GM23338 (cell line): ENCODE data around the gene THRB. TPM values are rescaled to one million over a fixed set of nuclear protein-coding genes. Genes with fewer than 3 reads are reported as not detected.

Experiments used
- ATAC-seq: fragments of 200-7000 bp; cut with Tn5 transposase; 3 replicates; pipeline ENCODE4 v1.9.1; 2020
- DNase-seq: peaks from one replicate; pipeline ENCODE4 v3.0.0-alpha.2; 2015; ENCODE audit warnings: low spot score
- H2AFZ ChIP-seq: fragments of 200-600 bp; sonication (generic); 2 replicates; pipeline ENCODE4 v1.8.0; 2016; ENCODE audit warnings: antibody characterized with exemption, mild to moderate bottlenecking, moderate library complexity
- H3F3A ChIP-seq: fragments of 200-600 bp; sonication (generic); replicated peaks from 2 replicates; pipeline ENCODE4 v1.8.0; 2017; ENCODE audit warnings: antibody characterized with exemption, mixed run types, low read depth
- H3K27ac ChIP-seq: fragments of 200-600 bp; sonication (generic); 2 replicates; pipeline ENCODE4 v1.6.1; 2016; ENCODE audit warnings: low read depth
- H3K27me3 ChIP-seq: fragments of 200-600 bp; sonication (generic); 2 replicates; pipeline ENCODE4 v1.8.0; 2016; ENCODE audit warnings: mild to moderate bottlenecking, mixed run types, moderate library complexity; ENCODE audit not compliant: insufficient read depth
- H3K36me3 ChIP-seq: fragments of 200-600 bp; sonication (generic); 2 replicates; pipeline ENCODE4 v1.8.0; 2016; ENCODE audit warnings: mild to moderate bottlenecking; ENCODE audit not compliant: insufficient read depth
- H3K4me1 ChIP-seq: fragments of 200-600 bp; sonication (generic); 2 replicates; pipeline ENCODE4 v1.8.0; 2016; ENCODE audit warnings: mild to moderate bottlenecking, moderate library complexity; ENCODE audit not compliant: insufficient read depth
- H3K4me2 ChIP-seq: fragments of 200-600 bp; sonication (generic); 2 replicates; pipeline ENCODE4 v1.7.1; 2017; ENCODE audit warnings: mixed run types
- H3K4me3 ChIP-seq: fragments of 200-600 bp; sonication (generic); 2 replicates; pipeline ENCODE4 v1.6.1; 2016; ENCODE audit warnings: mixed run types
- H3K79me2 ChIP-seq: fragments of 200-600 bp; sonication (generic); replicated peaks from 2 replicates; pipeline ENCODE4 v1.8.0; 2017; ENCODE audit warnings: mild to moderate bottlenecking; ENCODE audit not compliant: insufficient read depth
- H3K9me2 ChIP-seq: fragments of 200-600 bp; sonication (generic); 2 replicates; pipeline ENCODE4 v1.8.0; 2017; ENCODE audit not compliant: insufficient read depth
- H4K20me1 ChIP-seq: fragments of 200-600 bp; sonication (generic); replicated peaks from 2 replicates; pipeline ENCODE4 v1.8.0; 2017; ENCODE audit warnings: mild to moderate bottlenecking; ENCODE audit not compliant: insufficient read depth
- H3K27ac Mint-ChIP-seq: 2 replicates; pipeline ENCODE4 v1.8.0; 2020; ENCODE audit warnings: inconsistent platforms, mild to moderate bottlenecking, moderate library complexity, mixed read lengths
- H3K27me3 Mint-ChIP-seq: 3 replicates; pipeline ENCODE4 v1.8.0; 2022; ENCODE audit warnings: low read depth, mild to moderate bottlenecking, moderate library complexity, mixed read lengths, inconsistent platforms; ENCODE audit not compliant: insufficient read depth, poor library complexity
- H3K36me3 Mint-ChIP-seq: 3 replicates; pipeline ENCODE4 v1.8.0; 2021; ENCODE audit warnings: low read depth, mild to moderate bottlenecking, inconsistent platforms, moderate library complexity, mixed read lengths
- H3K4me1 Mint-ChIP-seq: 3 replicates; pipeline ENCODE4 v1.8.0; 2020; ENCODE audit warnings: mild to moderate bottlenecking, inconsistent platforms, mixed read lengths
- H3K4me3 Mint-ChIP-seq: 3 replicates; pipeline ENCODE4 v1.8.0; 2021; ENCODE audit warnings: moderate library complexity, mild to moderate bottlenecking, inconsistent platforms, mixed read lengths
- H3K9me3 Mint-ChIP-seq: 3 replicates; pipeline ENCODE4 v1.8.0; 2020; ENCODE audit warnings: moderate library complexity, mild to moderate bottlenecking, inconsistent platforms, mixed read lengths
- CREB1 ChIP-seq: fragments of 250-450 bp; sonication (Bioruptor Pico); IDR thresholded peaks from 2 replicates; pipeline ENCODE4 v1.5.0; 2020; ENCODE audit warnings: low read depth, mild to moderate bottlenecking, moderate library complexity
- EZH2 ChIP-seq: fragments of 200-600 bp; sonication (generic); IDR thresholded peaks from one replicate; pipeline ENCODE4 v1.8.0; 2017; ENCODE audit warnings: antibody characterized with exemption, mild to moderate bottlenecking, low read depth; ENCODE audit not compliant: unreplicated experiment
- EZH2phosphoT487 ChIP-seq: fragments of 200-600 bp; sonication (generic); IDR thresholded peaks from one replicate; pipeline ENCODE4 v1.8.1; 2018; ENCODE audit warnings: antibody characterized with exemption; ENCODE audit not compliant: unreplicated experiment
- JUNB ChIP-seq: IDR thresholded peaks from one replicate; pipeline ENCODE4 v1.6.1; 2016; ENCODE audit warnings: antibody characterized with exemption; ENCODE audit not compliant: unreplicated experiment
- NANOG ChIP-seq: IDR thresholded peaks from 2 replicates; pipeline ENCODE4 v1.6.1; 2016; ENCODE audit warnings: antibody characterized with exemption, borderline replicate concordance
- POLR2AphosphoS5 ChIP-seq: IDR thresholded peaks from 2 replicates; pipeline ENCODE4 v1.6.1; 2016; ENCODE audit warnings: antibody characterized with exemption, low read depth
- STAT1 ChIP-seq: IDR thresholded peaks from one replicate; pipeline ENCODE4 v1.6.1; 2016; ENCODE audit warnings: antibody characterized with exemption; ENCODE audit not compliant: unreplicated experiment
- ZNF114 ChIP-seq: fragments of 250-450 bp; sonication (Bioruptor Pico); IDR thresholded peaks from 2 replicates; pipeline ENCODE4 v1.5.0; 2020; ENCODE audit warnings: mild to moderate bottlenecking, moderate library complexity
- ZNF331 ChIP-seq: fragments of 250-450 bp; sonication (Bioruptor Pico); IDR thresholded peaks from 2 replicates; pipeline ENCODE4 v1.5.0; 2020; ENCODE audit warnings: low read depth, mild to moderate bottlenecking, moderate library complexity
- polyA plus RNA-seq: library from polyadenylated mRNA; unstranded; fragments of >200 nt; fragmentation: Nextera tagmentation; extraction: Ambion mirVana; gene quantifications from 2 replicates; pipeline ENCODE4 v1.2.1, GENCODE V29; 2016
- total RNA-seq: library from RNA; depleted of rRNA; stranded (reverse); fragments of >200 nt; shearing (Covaris generic); gene quantifications from 2 replicates; pipeline ENCODE4 v1.2.3, GENCODE V29; 2014
- TF ChIP-seq, protein P1 (sequence below): IDR thresholded peaks from one replicate; pipeline ENCODE4 v1.6.1; 2018; ENCODE audit warnings: antibody characterized with exemption; ENCODE audit not compliant: unreplicated experiment
- TF ChIP-seq, protein P2 (sequence below): fragments of 250-450 bp; sonication (Bioruptor Pico); IDR thresholded peaks from 2 replicates; pipeline ENCODE4 v1.5.0; 2020; ENCODE audit warnings: mild to moderate bottlenecking, moderate library complexity
- TF ChIP-seq, protein P3 (sequence below): IDR thresholded peaks from 2 replicates; pipeline ENCODE4 v1.6.1; 2016; ENCODE audit warnings: antibody characterized with exemption
- TF ChIP-seq, protein P4 (sequence below), 2 experiments: fragments of 200-600 bp in 1 of 2; sonication (generic) in 1 of 2; conservative IDR thresholded peaks; 2 replicates each; pipeline versions ENCODE4 v1.5.1 to v1.6.1; 2016 to 2017; ENCODE audit warnings: antibody characterized with exemption in 2 of 2, low read depth in 2 of 2, mild to moderate bottlenecking in 2 of 2, moderate library complexity in 1 of 2

THRB gene
- total and polyA plus RNA-seq, 2 experiments from 2014 or later = 1.7 to 3.2 TPM

GRCh38 chr3:24158761-24159454, 335.7 kb downstream of the THRB start:
- no peaks in the 10 kb centered on the region for H3F3A ChIP-seq
- Mint-ChIP-seq H3K4me1 (peaks cover 38% of the 10 kb centered on the region), H3K27me3 (peaks cover 2% of the 10 kb centered on the region), H3K27ac (no peak overlapping the region), H3K36me3 (no peaks in the 10 kb centered on the region), H3K4me3 (no peak overlapping the region), H3K9me3 (no peaks in the 10 kb centered on the region)
- H3K27ac ChIP-seq = no peak overlapping the region
- H3K4me3 ChIP-seq = no peak overlapping the region
- ATAC-seq (no peak), DNase-seq (no peak)
- H2AFZ ChIP-seq = no peak overlapping the region
- H3K9me2 ChIP-seq = 0 out of 2 replicates have a peak, but pooled peaks cover 4% of the 10 kb centered on the region
- H3K79me2 ChIP-seq = no peaks in the 10 kb centered on the region
- H4K20me1 ChIP-seq = no peaks in the 10 kb centered on the region
- no peaks in the 10 kb centered on the region for H3K27me3 ChIP-seq
- H3K36me3 ChIP-seq = no peaks in the 10 kb centered on the region
- TF ChIP-seq ZNF114 (CRISPR knock-in tag) (no peak), NANOG (no peak), CREB1 (CRISPR knock-in tag) (no peak), JUNB (no peak), EZH2 (no peak), STAT1 (no peak), ZNF331 (CRISPR knock-in tag) (no peak), POLR2AphosphoS5 (no peak), EZH2phosphoT487 (no peak)
- TF ChIP-seq, protein P1, sequence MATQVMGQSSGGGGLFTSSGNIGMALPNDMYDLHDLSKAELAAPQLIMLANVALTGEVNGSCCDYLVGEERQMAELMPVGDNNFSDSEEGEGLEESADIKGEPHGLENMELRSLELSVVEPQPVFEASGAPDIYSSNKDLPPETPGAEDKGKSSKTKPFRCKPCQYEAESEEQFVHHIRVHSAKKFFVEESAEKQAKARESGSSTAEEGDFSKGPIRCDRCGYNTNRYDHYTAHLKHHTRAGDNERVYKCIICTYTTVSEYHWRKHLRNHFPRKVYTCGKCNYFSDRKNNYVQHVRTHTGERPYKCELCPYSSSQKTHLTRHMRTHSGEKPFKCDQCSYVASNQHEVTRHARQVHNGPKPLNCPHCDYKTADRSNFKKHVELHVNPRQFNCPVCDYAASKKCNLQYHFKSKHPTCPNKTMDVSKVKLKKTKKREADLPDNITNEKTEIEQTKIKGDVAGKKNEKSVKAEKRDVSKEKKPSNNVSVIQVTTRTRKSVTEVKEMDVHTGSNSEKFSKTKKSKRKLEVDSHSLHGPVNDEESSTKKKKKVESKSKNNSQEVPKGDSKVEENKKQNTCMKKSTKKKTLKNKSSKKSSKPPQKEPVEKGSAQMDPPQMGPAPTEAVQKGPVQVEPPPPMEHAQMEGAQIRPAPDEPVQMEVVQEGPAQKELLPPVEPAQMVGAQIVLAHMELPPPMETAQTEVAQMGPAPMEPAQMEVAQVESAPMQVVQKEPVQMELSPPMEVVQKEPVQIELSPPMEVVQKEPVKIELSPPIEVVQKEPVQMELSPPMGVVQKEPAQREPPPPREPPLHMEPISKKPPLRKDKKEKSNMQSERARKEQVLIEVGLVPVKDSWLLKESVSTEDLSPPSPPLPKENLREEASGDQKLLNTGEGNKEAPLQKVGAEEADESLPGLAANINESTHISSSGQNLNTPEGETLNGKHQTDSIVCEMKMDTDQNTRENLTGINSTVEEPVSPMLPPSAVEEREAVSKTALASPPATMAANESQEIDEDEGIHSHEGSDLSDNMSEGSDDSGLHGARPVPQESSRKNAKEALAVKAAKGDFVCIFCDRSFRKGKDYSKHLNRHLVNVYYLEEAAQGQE = no peak
- TF ChIP-seq, protein P2, sequence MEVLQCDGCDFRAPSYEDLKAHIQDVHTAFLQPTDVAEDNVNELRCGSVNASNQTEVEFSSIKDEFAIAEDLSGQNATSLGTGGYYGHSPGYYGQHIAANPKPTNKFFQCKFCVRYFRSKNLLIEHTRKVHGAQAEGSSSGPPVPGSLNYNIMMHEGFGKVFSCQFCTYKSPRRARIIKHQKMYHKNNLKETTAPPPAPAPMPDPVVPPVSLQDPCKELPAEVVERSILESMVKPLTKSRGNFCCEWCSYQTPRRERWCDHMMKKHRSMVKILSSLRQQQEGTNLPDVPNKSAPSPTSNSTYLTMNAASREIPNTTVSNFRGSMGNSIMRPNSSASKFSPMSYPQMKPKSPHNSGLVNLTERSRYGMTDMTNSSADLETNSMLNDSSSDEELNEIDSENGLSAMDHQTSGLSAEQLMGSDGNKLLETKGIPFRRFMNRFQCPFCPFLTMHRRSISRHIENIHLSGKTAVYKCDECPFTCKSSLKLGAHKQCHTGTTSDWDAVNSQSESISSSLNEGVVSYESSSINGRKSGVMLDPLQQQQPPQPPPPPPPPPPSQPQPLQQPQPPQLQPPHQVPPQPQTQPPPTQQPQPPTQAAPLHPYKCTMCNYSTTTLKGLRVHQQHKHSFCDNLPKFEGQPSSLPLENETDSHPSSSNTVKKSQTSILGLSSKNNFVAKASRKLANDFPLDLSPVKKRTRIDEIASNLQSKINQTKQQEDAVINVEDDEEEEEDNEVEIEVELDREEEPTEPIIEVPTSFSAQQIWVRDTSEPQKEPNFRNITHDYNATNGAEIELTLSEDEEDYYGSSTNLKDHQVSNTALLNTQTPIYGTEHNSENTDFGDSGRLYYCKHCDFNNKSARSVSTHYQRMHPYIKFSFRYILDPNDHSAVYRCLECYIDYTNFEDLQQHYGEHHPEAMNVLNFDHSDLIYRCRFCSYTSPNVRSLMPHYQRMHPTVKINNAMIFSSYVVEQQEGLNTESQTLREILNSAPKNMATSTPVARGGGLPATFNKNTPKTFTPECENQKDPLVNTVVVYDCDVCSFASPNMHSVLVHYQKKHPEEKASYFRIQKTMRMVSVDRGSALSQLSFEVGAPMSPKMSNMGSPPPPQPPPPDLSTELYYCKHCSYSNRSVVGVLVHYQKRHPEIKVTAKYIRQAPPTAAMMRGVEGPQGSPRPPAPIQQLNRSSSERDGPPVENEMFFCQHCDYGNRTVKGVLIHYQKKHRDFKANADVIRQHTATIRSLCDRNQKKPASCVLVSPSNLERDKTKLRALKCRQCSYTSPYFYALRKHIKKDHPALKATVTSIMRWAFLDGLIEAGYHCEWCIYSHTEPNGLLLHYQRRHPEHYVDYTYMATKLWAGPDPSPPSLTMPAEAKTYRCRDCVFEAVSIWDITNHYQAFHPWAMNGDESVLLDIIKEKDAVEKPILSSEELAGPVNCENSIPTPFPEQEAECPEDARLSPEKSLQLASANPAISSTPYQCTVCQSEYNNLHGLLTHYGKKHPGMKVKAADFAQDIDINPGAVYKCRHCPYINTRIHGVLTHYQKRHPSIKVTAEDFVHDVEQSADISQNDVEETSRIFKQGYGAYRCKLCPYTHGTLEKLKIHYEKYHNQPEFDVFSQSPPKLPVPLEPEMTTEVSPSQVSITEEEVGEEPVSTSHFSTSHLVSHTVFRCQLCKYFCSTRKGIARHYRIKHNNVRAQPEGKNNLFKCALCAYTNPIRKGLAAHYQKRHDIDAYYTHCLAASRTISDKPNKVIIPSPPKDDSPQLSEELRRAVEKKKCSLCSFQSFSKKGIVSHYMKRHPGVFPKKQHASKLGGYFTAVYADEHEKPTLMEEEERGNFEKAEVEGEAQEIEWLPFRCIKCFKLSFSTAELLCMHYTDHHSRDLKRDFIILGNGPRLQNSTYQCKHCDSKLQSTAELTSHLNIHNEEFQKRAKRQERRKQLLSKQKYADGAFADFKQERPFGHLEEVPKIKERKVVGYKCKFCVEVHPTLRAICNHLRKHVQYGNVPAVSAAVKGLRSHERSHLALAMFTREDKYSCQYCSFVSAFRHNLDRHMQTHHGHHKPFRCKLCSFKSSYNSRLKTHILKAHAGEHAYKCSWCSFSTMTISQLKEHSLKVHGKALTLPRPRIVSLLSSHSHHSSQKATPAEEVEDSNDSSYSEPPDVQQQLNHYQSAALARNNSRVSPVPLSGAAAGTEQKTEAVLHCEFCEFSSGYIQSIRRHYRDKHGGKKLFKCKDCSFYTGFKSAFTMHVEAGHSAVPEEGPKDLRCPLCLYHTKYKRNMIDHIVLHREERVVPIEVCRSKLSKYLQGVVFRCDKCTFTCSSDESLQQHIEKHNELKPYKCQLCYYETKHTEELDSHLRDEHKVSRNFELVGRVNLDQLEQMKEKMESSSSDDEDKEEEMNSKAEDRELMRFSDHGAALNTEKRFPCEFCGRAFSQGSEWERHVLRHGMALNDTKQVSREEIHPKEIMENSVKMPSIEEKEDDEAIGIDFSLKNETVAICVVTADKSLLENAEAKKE (CRISPR knock-in tag) = no peak
- TF ChIP-seq, protein P3, sequence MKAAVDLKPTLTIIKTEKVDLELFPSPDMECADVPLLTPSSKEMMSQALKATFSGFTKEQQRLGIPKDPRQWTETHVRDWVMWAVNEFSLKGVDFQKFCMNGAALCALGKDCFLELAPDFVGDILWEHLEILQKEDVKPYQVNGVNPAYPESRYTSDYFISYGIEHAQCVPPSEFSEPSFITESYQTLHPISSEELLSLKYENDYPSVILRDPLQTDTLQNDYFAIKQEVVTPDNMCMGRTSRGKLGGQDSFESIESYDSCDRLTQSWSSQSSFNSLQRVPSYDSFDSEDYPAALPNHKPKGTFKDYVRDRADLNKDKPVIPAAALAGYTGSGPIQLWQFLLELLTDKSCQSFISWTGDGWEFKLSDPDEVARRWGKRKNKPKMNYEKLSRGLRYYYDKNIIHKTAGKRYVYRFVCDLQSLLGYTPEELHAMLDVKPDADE = no peak
- TF ChIP-seq, protein P4, sequence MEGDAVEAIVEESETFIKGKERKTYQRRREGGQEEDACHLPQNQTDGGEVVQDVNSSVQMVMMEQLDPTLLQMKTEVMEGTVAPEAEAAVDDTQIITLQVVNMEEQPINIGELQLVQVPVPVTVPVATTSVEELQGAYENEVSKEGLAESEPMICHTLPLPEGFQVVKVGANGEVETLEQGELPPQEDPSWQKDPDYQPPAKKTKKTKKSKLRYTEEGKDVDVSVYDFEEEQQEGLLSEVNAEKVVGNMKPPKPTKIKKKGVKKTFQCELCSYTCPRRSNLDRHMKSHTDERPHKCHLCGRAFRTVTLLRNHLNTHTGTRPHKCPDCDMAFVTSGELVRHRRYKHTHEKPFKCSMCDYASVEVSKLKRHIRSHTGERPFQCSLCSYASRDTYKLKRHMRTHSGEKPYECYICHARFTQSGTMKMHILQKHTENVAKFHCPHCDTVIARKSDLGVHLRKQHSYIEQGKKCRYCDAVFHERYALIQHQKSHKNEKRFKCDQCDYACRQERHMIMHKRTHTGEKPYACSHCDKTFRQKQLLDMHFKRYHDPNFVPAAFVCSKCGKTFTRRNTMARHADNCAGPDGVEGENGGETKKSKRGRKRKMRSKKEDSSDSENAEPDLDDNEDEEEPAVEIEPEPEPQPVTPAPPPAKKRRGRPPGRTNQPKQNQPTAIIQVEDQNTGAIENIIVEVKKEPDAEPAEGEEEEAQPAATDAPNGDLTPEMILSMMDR (conservative IDR thresholded peaks at IDR 0.05; ENCODE audit: low read depth in 2 of 2) = no peak
- peaks cover 47% of the 10 kb centered on the region for H3K4me1 ChIP-seq
- H3K4me2 ChIP-seq = no peak overlapping the region
